ENCODE measurements around the gene AEN.

The AEN gene

GRCh38 chr15:88661761-88662556 lies 40.8 kb downstream of the AEN start:
- Mint-ChIP-seq H3K4me3 (no peak overlapping the region), H3K27ac (peak overlapping the region in 1 of 2 donors; percentile 48), H3K36me3 (ENCODE audit: insufficient read depth) (peaks cover 12% of the 10 kb centered on the region), H3K27me3 (no peaks in the 10 kb centered on the region), H3K9me3 (no peaks in the 10 kb centered on the region), H3K4me1 (ENCODE audit: low read depth in 2 of 2) (peaks cover 13 to 15% of the 10 kb centered on the region in 2 donors)
- ATAC-seq (replicated peaks): no peak
- no peak for DNase-seq

GRCh38 chr15:88663141-88663621 lies 42.0 kb downstream of the AEN start:
- Mint-ChIP-seq H3K4me1 (ENCODE audit: low read depth in 2 of 2) (peaks cover 7% of the 10 kb centered on the region in 2 donors), H3K9me3 (no peaks in the 10 kb centered on the region), H3K27ac (no peak overlapping the region), H3K36me3 (ENCODE audit: insufficient read depth) (peaks cover 12% of the 10 kb centered on the region), H3K27me3 (peaks cover 0 to under 1% of the 10 kb centered on the region in 2 donors), H3K4me3 (no peak overlapping the region)
- DNase-seq (no peak), ATAC-seq (replicated peaks) (no peak)

- H3K4me1 Mint-ChIP-seq (ENCODE audit: low read depth in 2 of 2): peaks cover 7% of the 10 kb centered on the region in 2 donors
- H3K9me3 Mint-ChIP-seq: no peaks in the 10 kb centered on the region
- H3K27ac Mint-ChIP-seq: peak overlapping the region; percentile 46 to 59
- H3K36me3 Mint-ChIP-seq (ENCODE audit: insufficient read depth): peaks cover 11% of the 10 kb centered on the region
- peaks cover 10 to 11% of the 10 kb centered on the region in 2 donors for H3K27me3 Mint-ChIP-seq
- DNase-seq: peak; percentile 39 to 47 (median 47)
- H3K4me3 Mint-ChIP-seq: no peak overlapping the region
- ATAC-seq (replicated peaks): peak; percentile 84
Observed at GRCh38 chr15:88664151-88664778, 43.1 kb downstream of the AEN start.

- DNase-seq (no peak), ATAC-seq (replicated peaks) (no peak)
- no peaks in the 10 kb centered on the region for H3K4me1 Mint-ChIP-seq (ENCODE audit: low read depth in 2 of 2)
- H3K27me3 Mint-ChIP-seq: peaks cover 40 to 43% of the 10 kb centered on the region in 2 donors
- H3K27ac Mint-ChIP-seq: no peak overlapping the region
- no peaks in the 10 kb centered on the region for H3K36me3 Mint-ChIP-seq (ENCODE audit: insufficient read depth)
- H3K4me3 Mint-ChIP-seq: no peak overlapping the region
- H3K9me3 Mint-ChIP-seq: no peaks in the 10 kb centered on the region
Observed at GRCh38 chr15:88674661-88675060, 53.5 kb downstream of the AEN start.

GRCh38 chr15:88678755-88679154 lies 57.6 kb downstream of the AEN start:
- Mint-ChIP-seq H3K27ac (no peak overlapping the region), H3K9me3 (no peaks in the 10 kb centered on the region), H3K27me3 (peaks cover 9 to 20% of the 10 kb centered on the region in 2 donors), H3K36me3 (ENCODE audit: insufficient read depth) (no peaks in the 10 kb centered on the region), H3K4me1 (ENCODE audit: low read depth in 2 of 2) (no peaks in the 10 kb centered on the region), H3K4me3 (no peak overlapping the region)
- ATAC-seq (replicated peaks) (no peak), DNase-seq (no peak)

GRCh38 chr15:88680241-88681001 lies 59.3 kb downstream of the AEN start:
- ATAC-seq (replicated peaks): no peak
- H3K4me3 Mint-ChIP-seq: no peak overlapping the region
- no peaks in the 10 kb centered on the region for H3K36me3 Mint-ChIP-seq (ENCODE audit: insufficient read depth)
- H3K27me3 Mint-ChIP-seq: peaks cover 8 to 15% of the 10 kb centered on the region in 2 donors
- no peaks in the 10 kb centered on the region for H3K4me1 Mint-ChIP-seq (ENCODE audit: low read depth in 2 of 2)
- H3K9me3 Mint-ChIP-seq: no peaks in the 10 kb centered on the region
- no peak for DNase-seq
- no peak overlapping the region for H3K27ac Mint-ChIP-seq

GRCh38 chr15:88681610-88682221 lies 60.6 kb downstream of the AEN start:
- no peak for ATAC-seq (replicated peaks)
- H3K4me1 Mint-ChIP-seq (ENCODE audit: low read depth in 2 of 2): no peaks in the 10 kb centered on the region
- no peaks in the 10 kb centered on the region for H3K36me3 Mint-ChIP-seq (ENCODE audit: insufficient read depth)
- H3K4me3 Mint-ChIP-seq: no peak overlapping the region
- H3K9me3 Mint-ChIP-seq: no peaks in the 10 kb centered on the region
- H3K27ac Mint-ChIP-seq: no peak overlapping the region
- H3K27me3 Mint-ChIP-seq: peaks cover 18 to 21% of the 10 kb centered on the region in 2 donors
- DNase-seq: no peak

All from effector memory CD8-positive, alpha-beta T cell (primary cell).